Activated naive CD8-positive, alpha-beta T cell treated with anti-CD3 and anti-CD28 coated beads, Interleukin-2, amount 50 U/mL, for 16 hours (primary cell): ENCODE measurements around the gene CASP10.
"Not testable (repeated sequence)": the region's sequence is repeated elsewhere in the genome, so short reads cannot be mapped to it uniquely, and the experiment has no call there.

Source experiments
- DNase-seq: peaks from one replicate; pipeline ENCODE4 v3.0.0-alpha.2; 2020; ENCODE audit warnings: low read depth, low spot score

CASP10 gene

GRCh38 chr2:201233812-201234662 is 51.1 kb downstream of the CASP10 start:
- no peak for DNase-seq

DNA sequence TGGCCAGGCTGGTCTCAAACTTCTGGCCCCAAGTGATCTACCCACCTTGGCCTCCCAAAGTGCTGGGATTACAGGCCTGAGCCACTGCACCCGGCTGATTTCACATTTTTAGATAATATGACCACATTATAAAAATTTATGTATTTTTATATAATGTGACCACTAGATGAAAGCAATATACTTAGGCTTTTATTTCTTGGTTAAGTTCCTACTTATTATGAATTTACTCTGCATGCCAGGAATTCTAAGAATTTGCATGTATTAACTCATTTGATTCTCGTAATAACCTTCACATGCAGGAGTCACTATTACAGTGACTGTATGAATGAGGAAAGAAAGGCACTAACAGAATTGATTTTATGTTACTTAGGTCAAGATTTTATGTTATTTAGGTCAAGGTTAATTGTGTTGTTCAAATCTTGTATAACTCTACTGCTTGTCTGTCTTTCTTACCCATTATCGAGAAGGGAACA is 51.8 kb downstream of the CASP10 start:
- DNase-seq: no peak

- DNase-seq: no peak
Observed at GRCh38 chr2:201235860-201236811, 53.2 kb downstream of the CASP10 start.

DNA sequence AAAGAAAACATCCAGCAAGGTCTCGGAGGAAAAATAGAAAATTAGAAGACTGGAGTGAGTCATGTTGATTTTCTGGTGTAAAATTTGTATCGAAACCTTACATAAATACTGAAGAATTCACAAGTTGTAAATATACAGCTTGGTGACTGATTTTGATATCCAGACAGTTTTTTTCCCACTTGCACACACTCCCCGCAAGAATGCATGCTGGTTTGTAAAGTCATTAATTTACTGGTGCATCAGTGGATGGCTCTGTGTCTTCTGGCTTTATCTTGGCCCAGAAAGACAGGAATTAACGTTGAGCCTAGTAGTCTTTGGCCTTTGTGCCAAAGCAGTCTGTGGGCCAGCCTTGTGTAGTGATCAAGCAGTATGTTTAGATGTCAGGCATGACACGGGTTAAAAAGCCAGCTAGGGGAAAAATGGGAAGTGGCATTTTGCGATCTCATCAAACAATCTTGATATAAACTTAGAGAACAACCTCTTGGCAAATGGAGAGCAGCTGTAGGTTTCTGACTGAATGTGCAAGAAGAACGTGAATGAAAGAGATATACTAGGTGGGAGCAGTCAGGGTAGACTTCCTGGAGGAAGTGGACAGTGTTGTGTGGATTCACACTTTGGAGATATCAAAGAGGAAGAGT is 54.7 kb downstream of the CASP10 start:
- no peak for DNase-seq

DNA sequence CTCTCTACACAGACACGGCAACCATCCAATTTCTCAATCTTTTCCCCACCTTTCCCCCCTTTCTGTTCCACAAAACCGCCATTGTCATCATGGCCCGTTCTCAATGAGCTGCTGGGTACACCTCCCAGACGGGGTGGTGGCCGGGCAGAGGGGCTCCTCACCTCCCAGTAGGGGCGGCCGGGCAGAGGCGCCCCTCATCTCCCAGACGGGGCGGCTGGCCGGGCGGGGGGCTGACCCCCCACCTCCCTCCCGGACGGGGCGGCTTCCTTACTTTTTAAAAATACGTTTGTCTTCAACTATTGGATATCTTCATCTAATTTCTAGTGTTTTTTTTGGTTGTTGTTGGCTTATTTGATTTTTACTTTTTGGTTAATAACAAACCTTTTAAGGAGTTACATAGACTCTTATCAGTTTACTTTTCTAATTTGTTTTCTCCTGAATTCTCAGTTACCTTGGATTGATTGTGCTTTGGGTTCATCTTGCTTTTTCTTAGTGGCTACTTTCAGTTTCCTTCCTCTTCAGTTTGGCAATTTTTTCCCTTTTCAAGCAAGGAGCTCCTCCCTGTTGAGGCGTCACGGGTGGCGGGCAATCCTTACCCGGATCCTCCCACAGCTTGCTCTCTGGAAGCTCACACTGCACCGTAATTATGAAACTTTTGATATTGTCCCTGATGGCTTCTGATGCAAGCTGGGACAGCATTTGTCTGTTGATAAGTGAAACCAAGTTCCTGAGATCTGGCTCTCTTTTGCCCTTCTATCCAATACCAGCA is 56.4 kb downstream of the CASP10 start:
- DNase-seq: not testable (repeated sequence)

GRCh38 chr2:201242571-201243277 is 59.8 kb downstream of the CASP10 start:
- no peak for DNase-seq

DNA sequence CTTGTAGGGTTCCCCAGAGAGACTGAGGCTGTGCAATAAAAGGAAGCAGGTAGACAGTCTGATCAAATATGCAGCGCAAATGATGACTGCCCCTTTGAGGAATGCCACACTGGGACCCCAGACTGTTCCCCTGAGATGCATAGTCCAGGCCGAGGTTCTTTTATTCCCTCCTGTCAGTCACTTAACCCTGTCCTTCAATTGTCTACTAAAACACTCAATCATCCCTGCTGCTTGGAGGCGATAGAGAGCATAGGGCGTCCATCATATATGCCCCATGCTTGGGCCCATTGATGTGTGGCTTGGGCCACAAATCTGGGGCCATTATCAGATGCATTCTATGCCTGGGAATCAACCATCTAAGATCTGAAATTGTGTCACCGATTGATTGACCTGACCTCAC is 61.9 kb downstream of the CASP10 start:
- no peak for DNase-seq

DNA sequence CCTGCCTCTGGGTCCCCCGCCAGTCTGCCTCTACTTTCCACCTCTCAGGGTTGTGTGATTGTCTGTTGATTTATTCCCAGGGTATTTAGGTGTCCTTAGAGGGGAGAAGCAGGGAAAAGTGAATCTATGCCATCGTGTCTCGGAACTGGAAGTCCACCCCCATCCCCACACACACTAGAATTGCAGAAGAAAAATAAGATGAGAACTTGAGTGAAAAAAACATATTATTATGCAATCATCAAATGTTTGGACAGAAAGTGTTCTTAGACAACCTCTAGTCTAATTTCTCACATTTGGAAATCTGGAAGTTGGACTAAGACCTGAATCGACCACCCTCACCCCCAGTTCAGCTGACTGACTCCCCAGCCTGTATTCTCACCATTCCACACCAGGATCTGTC is 63.3 kb downstream of the CASP10 start:
- DNase-seq: no peak

DNA sequence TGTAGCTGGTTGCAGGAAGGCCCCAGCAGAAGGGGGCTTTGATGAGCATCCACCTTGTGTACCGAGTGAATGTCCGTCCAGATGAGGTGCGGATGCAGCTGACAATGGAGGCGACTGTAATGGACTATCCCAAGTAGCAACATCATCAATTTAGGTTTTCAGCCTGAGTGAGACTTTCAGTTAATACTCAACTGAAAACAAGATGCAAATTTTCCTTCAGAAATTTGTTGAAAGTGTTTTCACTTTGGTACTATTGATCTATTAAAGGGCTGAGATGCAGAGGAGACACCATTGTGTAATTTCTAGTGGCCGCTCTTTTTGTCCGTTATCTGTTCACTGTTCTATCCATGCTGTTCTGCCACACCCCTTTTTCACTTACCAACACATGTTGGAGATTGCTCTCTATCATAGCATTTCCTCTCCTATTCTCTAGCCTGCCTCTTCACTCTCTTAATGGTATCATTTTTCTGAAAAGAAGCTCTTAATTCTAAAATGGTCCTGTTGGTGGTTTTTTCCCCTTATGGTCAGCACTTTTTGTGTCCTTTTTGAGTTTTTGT is 65.4 kb downstream of the CASP10 start:
- DNase-seq: no peak

DNA sequence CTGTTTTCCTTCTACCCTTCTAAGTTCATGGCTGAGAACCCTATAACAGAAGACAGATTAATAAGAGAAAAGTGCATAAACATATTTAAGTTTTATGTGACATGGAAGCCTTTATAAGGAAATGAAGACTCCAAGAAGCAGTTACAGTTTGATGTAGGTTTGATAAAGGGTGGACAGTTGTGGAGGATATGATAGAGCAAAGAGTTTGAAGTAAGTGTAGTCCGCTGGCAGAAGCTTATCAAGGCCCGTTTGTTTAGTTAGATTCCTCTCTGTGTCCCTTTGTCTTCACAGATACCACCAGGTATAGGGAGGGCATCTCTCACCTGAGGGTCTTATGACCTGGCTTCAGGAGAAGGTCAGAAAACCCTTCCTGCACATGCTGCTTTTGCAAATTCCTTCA is 66.9 kb downstream of the CASP10 start:
- no peak for DNase-seq

- no peak for DNase-seq
Observed at GRCh38 chr2:201250741-201251140, 67.8 kb downstream of the CASP10 start.

GRCh38 chr2:201254081-201254730 is 71.3 kb downstream of the CASP10 start:
- DNase-seq: no peak

- no peak for DNase-seq
Observed at GRCh38 chr2:201255408-201256033, 72.6 kb downstream of the CASP10 start.

DNA sequence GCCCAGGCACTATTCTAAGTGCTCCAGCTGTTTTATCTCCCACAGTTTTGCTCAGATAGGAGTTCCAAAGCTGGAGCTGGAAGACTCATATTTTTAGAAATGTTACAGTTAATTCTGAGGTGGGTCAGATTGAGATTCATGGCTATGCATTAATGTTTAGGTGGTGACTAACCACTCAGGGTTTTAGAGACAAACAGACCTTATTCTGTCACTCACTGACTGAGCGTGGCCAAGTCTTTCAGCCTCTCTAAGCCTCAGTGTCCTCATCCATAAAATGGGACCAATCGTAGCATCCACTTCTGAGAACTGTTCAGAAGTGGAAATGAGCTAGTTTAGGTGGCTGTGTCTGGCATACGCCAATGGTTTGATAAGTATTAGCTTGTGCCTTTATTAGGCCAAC is 73.1 kb downstream of the CASP10 start:
- DNase-seq: no peak

- DNase-seq: no peak
Observed at GRCh38 chr2:201257381-201257955, 74.5 kb downstream of the CASP10 start.

GRCh38 chr2:201257956-201258665 is 75.2 kb downstream of the CASP10 start:
- peak; percentile 61 for DNase-seq

GRCh38 chr2:201258666-201259615 is 76.0 kb downstream of the CASP10 start:
- DNase-seq: no peak
